NCI-H446 (cell line): ENCODE data around the gene CLCN1.
A peak's percentile ranks its signal among the peaks of the same experiment; 100 is the strongest.

Experiments used
- DNase-seq, 2 experiments: peaks; one replicate each; lab custom pipeline; 2025; lab: John Stamatoyannopoulos, UW

The CLCN1 gene

GRCh38 chr7:143363016-143363937 lies 47.4 kb downstream of the CLCN1 start:
- DNase-seq, result no peak

- DNase-seq, result no peak
These were observed 52.1 kb downstream of the CLCN1 start for GRCh38 chr7:143367972-143368371.

GRCh38 chr7:143368387-143368786 lies 52.5 kb downstream of the CLCN1 start:
- no peak for DNase-seq

GRCh38 chr7:143369678-143370651 lies 54.1 kb downstream of the CLCN1 start:
- no peak for DNase-seq

- peak in 1 of 2 experiments; percentile 37 for DNase-seq
These were observed 56.2 kb downstream of the CLCN1 start for GRCh38 chr7:143372070-143372469.

GRCh38 chr7:143373255-143373794 lies 57.4 kb downstream of the CLCN1 start:
- DNase-seq, result no peak

GRCh38 chr7:143374561-143374960 lies 58.6 kb downstream of the CLCN1 start:
- DNase-seq, result no peak

- peak in 1 of 2 experiments; percentile 29 for DNase-seq
These were observed 59.6 kb downstream of the CLCN1 start for GRCh38 chr7:143375298-143376034.

- DNase-seq, result no peak
These were observed 60.5 kb downstream of the CLCN1 start for GRCh38 chr7:143376396-143376795.

- DNase-seq, result no peak
These were observed 63.8 kb downstream of the CLCN1 start for GRCh38 chr7:143379611-143380259.

- peak; percentile 53 to 82 for DNase-seq
These were observed 64.3 kb downstream of the CLCN1 start for GRCh38 chr7:143380260-143380645.

- peak; percentile 47 to 81 for DNase-seq
These were observed 64.9 kb downstream of the CLCN1 start, which contains the start of gene ZYX for GRCh38 chr7:143380646-143381426. ZYX (plus strand) TSS chr7:143381345; CDS start chr7:143381572, 227 bp downstream.

GRCh38 chr7:143381427-143382125 lies 65.7 kb downstream of the CLCN1 start:
- peak in 1 of 2 experiments; percentile 70 for DNase-seq

GRCh38 chr7:143382126-143382790 lies 66.3 kb downstream of the CLCN1 start:
- no peak for DNase-seq

GRCh38 chr7:143382791-143383641 lies 67.1 kb downstream of the CLCN1 start:
- no peak for DNase-seq

GRCh38 chr7:143383642-143383957 lies 67.7 kb downstream of the CLCN1 start:
- no peak for DNase-seq

GRCh38 chr7:143384148-143384547 lies 68.2 kb downstream of the CLCN1 start:
- DNase-seq, result no peak
